VCaP (cell line): Measurements from ENCODE around the gene CAPN15.

Experiments
- H3K27ac ChIP-seq: fragments of 450-650 bp; 2 replicates; pipeline ENCODE4 v1.5.1; 2017
- TF ChIP-seq, protein P1 (sequence below): fragments of 450-650 bp; conservative IDR thresholded peaks from 2 replicates; pipeline ENCODE4 v1.5.1; 2017; ENCODE audit warnings: mild to moderate bottlenecking, moderate library complexity

CAPN15 gene

DNA sequence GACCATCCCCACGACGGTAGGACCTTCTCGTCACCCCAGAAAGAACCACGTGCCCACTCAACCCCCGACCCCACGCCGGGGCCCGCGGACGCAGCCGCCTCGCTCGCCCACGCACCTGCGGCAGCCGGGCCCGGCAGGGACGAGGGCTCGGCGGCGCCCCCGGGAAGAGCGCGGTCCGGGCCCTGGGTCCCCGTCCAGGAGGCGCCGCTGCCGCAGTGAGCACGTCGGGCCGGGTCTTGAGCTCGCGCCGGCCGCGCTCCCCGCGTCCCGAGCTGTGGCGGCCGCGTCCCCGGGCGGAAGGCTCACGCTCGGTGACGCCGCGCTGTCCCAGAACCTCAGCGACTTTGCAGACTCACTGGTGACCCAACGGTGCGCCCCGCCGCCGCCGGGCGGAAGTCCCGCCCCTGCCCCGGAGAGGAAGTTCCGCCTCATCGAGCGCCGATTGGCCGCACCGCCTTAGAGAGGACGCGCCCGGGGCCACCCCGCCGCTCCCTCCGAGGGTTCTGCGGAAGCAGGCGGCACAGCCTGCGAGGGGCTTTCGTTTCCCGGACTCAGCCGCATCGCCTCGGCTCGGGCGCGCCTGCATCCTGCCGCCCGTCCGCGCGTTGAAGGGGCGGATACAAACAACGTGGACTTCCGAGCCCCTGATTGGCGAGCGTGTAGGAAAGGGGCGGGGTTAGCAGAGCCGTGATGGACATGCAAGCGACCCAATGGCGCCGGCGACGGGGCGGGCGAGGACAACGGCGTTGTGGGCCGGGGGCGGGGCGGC lies 61.6 kb downstream of the CAPN15 start:
- H3K27ac ChIP-seq: peak overlapping the region; percentile 94
- TF ChIP-seq, protein P1, sequence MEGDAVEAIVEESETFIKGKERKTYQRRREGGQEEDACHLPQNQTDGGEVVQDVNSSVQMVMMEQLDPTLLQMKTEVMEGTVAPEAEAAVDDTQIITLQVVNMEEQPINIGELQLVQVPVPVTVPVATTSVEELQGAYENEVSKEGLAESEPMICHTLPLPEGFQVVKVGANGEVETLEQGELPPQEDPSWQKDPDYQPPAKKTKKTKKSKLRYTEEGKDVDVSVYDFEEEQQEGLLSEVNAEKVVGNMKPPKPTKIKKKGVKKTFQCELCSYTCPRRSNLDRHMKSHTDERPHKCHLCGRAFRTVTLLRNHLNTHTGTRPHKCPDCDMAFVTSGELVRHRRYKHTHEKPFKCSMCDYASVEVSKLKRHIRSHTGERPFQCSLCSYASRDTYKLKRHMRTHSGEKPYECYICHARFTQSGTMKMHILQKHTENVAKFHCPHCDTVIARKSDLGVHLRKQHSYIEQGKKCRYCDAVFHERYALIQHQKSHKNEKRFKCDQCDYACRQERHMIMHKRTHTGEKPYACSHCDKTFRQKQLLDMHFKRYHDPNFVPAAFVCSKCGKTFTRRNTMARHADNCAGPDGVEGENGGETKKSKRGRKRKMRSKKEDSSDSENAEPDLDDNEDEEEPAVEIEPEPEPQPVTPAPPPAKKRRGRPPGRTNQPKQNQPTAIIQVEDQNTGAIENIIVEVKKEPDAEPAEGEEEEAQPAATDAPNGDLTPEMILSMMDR: no peak

GRCh38 chr16:589658-590187 lies 62.2 kb downstream of the CAPN15 start, which contains the start of gene RAB40C:
RAB40C (plus strand) TSS chr16:590066; CDS start chr16:590292, 226 bp downstream.
- peak within 1 kb of the TSS; percentile 94 for H3K27ac ChIP-seq
- TF ChIP-seq, protein P1: no peak

DNA sequence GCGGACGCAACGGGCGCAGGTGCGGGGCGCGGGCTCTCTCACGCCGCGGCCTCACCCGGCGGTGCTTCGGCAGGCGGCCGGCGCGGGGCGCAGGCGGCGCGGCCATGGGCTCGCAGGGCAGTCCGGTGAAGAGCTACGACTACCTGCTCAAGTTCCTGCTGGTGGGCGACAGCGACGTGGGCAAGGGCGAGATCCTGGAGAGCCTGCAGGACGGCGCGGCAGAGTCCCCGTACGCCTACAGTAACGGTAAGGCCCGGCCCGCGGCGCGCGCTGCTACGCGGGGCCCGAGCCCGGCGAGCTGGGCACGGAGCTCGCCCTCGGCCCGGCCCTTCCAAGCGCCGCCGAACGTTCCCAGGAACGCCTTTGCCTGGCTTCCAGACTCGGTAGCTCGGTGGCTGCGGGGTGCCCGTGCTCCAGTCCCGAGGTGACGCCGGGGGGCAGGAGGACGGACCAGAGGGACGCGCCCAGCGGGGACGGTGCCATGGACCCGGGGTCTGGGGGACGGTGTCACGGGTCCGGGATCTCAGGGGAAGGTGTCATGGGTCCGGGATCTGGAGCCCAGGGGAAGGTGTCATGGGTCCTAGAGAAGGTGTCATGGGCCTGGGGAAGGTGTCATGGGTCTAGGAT lies 62.8 kb downstream of the CAPN15 start:
- H3K27ac ChIP-seq: peak overlapping the region; percentile 94
- TF ChIP-seq, protein P1: 0 out of 2 replicates have a peak, but pooled peaks have one; percentile 6

DNA sequence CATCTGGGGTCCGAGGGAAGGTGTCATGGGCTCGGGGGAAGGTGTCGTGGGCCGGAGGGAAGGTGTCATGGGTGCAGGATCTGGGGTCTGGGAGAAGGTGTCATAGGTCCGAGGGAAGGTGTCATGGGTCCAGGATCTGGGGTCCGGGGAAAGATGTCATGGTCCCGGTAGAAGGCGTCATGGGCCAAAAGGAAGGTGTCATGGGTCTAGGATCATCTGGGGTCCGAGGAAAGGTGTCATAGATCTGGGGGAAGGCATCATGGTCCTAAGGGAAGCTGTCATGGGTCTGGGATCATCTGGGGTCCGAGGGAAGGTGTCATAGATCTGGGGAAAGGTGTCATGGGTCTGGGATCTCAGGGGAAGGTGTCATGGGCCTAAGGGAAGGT lies 63.3 kb downstream of the CAPN15 start:
- TF ChIP-seq, protein P1: no peak
- H3K27ac ChIP-seq: peak overlapping the region; percentile 94

DNA sequence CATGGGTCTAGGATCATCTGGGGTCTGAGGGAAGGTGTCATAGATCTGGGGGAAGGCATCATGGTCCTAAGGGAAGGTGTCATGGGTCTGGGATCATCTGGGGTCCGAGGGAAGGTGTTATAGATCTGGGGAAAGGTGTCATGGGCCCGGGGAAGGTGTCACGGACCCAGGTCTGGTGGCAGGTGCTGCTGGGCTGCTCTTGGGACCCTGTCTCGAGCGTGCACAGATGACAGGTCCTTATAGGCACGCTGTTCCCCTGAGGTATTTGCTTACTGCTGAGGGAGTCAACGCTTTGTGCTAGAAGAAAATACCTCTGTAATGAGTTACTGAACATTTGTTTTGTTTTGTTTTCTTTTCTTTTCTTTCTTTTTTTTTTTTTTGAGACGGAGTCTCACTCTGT lies 63.7 kb downstream of the CAPN15 start:
- H3K27ac ChIP-seq: peak overlapping the region; percentile 76; the same call in 1 of the 2 replicates

DNA sequence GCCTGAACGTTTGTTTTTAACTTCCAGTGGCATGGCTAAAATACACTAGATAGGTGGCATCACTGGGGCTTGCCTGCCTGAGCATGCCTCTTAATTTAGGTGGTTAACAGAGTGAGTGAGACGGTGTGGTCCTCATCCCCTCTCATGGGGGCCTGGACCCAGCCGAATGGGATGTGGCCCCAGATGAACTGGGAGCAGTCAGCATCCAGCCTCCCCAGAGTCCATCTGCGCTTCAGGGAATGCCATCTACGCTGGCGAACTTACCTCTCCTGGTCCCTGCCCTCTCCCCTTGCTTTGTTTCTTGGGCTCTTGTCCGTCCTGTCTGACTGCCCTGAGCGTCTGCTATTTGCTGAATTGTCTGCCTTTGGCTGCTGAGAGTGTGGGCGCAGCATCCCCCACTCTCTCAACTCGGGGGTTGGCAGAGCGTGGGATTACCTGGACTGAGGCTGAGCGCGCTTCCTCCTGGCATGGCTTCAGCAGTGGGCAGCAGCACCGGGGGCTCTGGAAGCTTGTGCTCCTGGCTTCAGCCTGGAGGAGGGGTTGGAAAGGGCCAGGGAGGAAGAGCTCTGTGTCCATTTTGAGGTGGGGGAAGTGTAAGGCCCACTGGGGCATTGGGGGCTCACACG lies 64.5 kb downstream of the CAPN15 start:
- TF ChIP-seq, protein P1: no peak
- H3K27ac ChIP-seq: peak overlapping the region; percentile 76

More for the DNA sequence above, 63.7 kb downstream of the CAPN15 start:
- TF ChIP-seq, protein P1: no peak
